ENCODE data around the gene MRC2. TPM values are rescaled to one million over a fixed set of nuclear protein-coding genes. Genes with fewer than 3 reads are reported as not detected.

Gene MRC2
- total and polyA plus RNA-seq, 9 of the 15 experiments (the other 6 are each of a cell fraction or from before 2014, with no cell fraction given) = 0.28 to 11.5 (median 6.6) TPM

- TF ChIP-seq, protein P1, sequence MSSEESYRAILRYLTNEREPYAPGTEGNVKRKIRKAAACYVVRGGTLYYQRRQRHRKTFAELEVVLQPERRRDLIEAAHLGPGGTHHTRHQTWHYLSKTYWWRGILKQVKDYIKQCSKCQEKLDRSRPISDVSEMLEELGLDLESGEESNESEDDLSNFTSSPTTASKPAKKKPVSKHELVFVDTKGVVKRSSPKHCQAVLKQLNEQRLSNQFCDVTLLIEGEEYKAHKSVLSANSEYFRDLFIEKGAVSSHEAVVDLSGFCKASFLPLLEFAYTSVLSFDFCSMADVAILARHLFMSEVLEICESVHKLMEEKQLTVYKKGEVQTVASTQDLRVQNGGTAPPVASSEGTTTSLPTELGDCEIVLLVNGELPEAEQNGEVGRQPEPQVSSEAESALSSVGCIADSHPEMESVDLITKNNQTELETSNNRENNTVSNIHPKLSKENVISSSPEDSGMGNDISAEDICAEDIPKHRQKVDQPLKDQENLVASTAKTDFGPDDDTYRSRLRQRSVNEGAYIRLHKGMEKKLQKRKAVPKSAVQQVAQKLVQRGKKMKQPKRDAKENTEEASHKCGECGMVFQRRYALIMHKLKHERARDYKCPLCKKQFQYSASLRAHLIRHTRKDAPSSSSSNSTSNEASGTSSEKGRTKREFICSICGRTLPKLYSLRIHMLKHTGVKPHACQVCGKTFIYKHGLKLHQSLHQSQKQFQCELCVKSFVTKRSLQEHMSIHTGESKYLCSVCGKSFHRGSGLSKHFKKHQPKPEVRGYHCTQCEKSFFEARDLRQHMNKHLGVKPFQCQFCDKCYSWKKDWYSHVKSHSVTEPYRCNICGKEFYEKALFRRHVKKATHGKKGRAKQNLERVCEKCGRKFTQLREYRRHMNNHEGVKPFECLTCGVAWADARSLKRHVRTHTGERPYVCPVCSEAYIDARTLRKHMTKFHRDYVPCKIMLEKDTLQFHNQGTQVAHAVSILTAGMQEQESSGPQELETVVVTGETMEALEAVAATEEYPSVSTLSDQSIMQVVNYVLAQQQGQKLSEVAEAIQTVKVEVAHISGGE (CRISPR knock-in tag; IDR thresholded peaks at IDR 0.05) = no peak
- TF ChIP-seq EP300 (IDR thresholded peaks at IDR 0.05; ENCODE audit: low read length) (no peak), ZBTB17 (CRISPR knock-in tag; IDR thresholded peaks at IDR 0.05) (no peak), FOXK1 (CRISPR knock-in tag; IDR thresholded peaks at IDR 0.05; ENCODE audit: borderline replicate concordance) (no peak), SMC3 (conservative IDR thresholded peaks at IDR 0.05; ENCODE audit: insufficient read depth, low read depth, low read length) (no peak), FOXA3 (CRISPR knock-in tag; conservative IDR thresholded peaks at IDR 0.05 in 1 of 2, IDR thresholded peaks at IDR 0.05 in 1 of 2) (no peak)
Measured at GRCh38 chr17:62595484-62595883, 32.0 kb upstream of the MRC2 start (continued).

GRCh38 chr17:62596662-62597061 lies 30.8 kb upstream of the MRC2 start:
- Histone ChIP-seq H3K27ac (ENCODE audit: extremely low read depth, low read depth, low read length) (no peak overlapping the region), H3K36me3 (ENCODE audit: control insufficient read depth, insufficient read depth, low read length) (peaks cover 67% of the 10 kb centered on the region), H4K20me1 (replicated peaks; ENCODE audit: control insufficient read depth, insufficient read depth, low read length) (no peaks in the 10 kb centered on the region), H3K4me2 (ENCODE audit: insufficient read depth, low read length) (no peak overlapping the region), H3K9ac (ENCODE audit: insufficient read depth in 1 of 2, low read depth in 2 of 2, low read length in 2 of 2) (no peak overlapping the region), H3K9me1 (ENCODE audit: control insufficient read depth, insufficient read depth, low read length) (no peaks in the 10 kb centered on the region), H3K9me3 (replicated peaks; ENCODE audit: control insufficient read depth, insufficient read depth, low read depth, low read length) (peaks cover 11% of the 10 kb centered on the region), H3K79me2 (ENCODE audit: control insufficient read depth, insufficient read depth, low read length) (no peaks in the 10 kb centered on the region), H3K4me1 (replicated peaks in 1 of 2; ENCODE audit: control insufficient read depth in 2 of 2, insufficient read depth in 2 of 2, low read length in 2 of 2) (no peaks in the 10 kb centered on the region), H3K4me3 (no peak overlapping the region), H2AFZ (ENCODE audit: low read depth, low read length) (no peak overlapping the region), H3K27me3 (ENCODE audit: control insufficient read depth in 2 of 2, insufficient read depth in 2 of 2, low read length in 2 of 2) (no peaks in the 10 kb centered on the region)
- FAIRE-seq (no peak), DNase-seq (ENCODE audit: extremely low read depth in 1 of 4, low spot score in 3 of 4) (no peak), ATAC-seq (no peak)
- intact Hi-C loops (cut with micrococcal nuclease) = no loop called here
- no TSS peak for BruUV-seq (replicated peaks)
- CTCF ChIA-PET (ENCODE audit: low intra/inter-chr PET ratio) = no interaction called here
- POLR2A ChIA-PET = interaction anchor here (0.6 kb wide), 2 partner anchors 15 to 277 kb away, joined by 3 to 4 read pairs; no protein-coding TSS in a partner anchor
- WGBS (ENCODE audit: insufficient coverage, low coverage, missing lambda C conversion rate) = 100% methylated on average over 2 of the region's 2 CpGs
- TF ChIP-seq RB1 (IDR thresholded peaks at IDR 0.05; ENCODE audit: low read depth) (no peak), ZFP1 (CRISPR knock-in tag; IDR thresholded peaks at IDR 0.05) (no peak), HNRNPUL1 (IDR thresholded peaks at IDR 0.05; ENCODE audit: low read length) (no peak), POLR3G (IDR thresholded peaks at IDR 0.05; ENCODE audit: extremely low read depth, insufficient read length, insufficient replicate concordance) (no peak), GABPB2 (CRISPR knock-in tag; conservative IDR thresholded peaks at IDR 0.05) (no peak), ZBTB7A (IDR thresholded peaks at IDR 0.05; ENCODE audit: borderline replicate concordance, control insufficient read depth, low read depth, low read length) (no peak), ZNF644 (tag; IDR thresholded peaks at IDR 0.05; ENCODE audit: low read depth) (no peak), ZNF133 (CRISPR knock-in tag; IDR thresholded peaks at IDR 0.05) (no peak)
- TF ChIP-seq, protein P2, sequence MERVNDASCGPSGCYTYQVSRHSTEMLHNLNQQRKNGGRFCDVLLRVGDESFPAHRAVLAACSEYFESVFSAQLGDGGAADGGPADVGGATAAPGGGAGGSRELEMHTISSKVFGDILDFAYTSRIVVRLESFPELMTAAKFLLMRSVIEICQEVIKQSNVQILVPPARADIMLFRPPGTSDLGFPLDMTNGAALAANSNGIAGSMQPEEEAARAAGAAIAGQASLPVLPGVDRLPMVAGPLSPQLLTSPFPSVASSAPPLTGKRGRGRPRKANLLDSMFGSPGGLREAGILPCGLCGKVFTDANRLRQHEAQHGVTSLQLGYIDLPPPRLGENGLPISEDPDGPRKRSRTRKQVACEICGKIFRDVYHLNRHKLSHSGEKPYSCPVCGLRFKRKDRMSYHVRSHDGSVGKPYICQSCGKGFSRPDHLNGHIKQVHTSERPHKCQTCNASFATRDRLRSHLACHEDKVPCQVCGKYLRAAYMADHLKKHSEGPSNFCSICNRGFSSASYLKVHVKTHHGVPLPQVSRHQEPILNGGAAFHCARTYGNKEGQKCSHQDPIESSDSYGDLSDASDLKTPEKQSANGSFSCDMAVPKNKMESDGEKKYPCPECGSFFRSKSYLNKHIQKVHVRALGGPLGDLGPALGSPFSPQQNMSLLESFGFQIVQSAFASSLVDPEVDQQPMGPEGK (CRISPR knock-in tag; IDR thresholded peaks at IDR 0.05; ENCODE audit: borderline replicate concordance) = no peak
- in situ Hi-C loops (cut with MboI) = no loop called here

All from K562 (cell line).